ENCODE data around the gene MT1HL1. TPM values are rescaled to one million over a fixed set of nuclear protein-coding genes. Genes with fewer than 3 reads are reported as not detected.

MT1HL1 gene
- total RNA-seq (not detected), polyA plus RNA-seq (under 1 TPM in 1 of 2 donors, not detected in 1; 0.78 TPM)

GRCh38 chr1:237004116-237004515 is at the start of gene MT1HL1:
MT1HL1 (minus strand) TSS chr1:237004441; CDS start chr1:237004372, 69 bp downstream.
- no peaks in the 10 kb centered on the region for H3K27me3 ChIP-seq (ENCODE audit: control insufficient read depth in 4 of 4, insufficient read depth in 4 of 4, low read length in 3 of 4)
- H3K4me3 ChIP-seq (ENCODE audit: low read depth in 1 of 3, low read length in 3 of 3): no peak within 1 kb of the TSS
- no peak within 1 kb of the TSS for H3K27ac ChIP-seq (ENCODE audit: low read depth in 1 of 2, low read length in 2 of 2)
- no peaks in the 10 kb centered on the region for H3K4me1 ChIP-seq (ENCODE audit: control insufficient read depth in 4 of 4, insufficient read depth in 4 of 4, low read length in 3 of 4)
- H3K36me3 ChIP-seq (ENCODE audit: control insufficient read depth in 4 of 4, insufficient read depth in 3 of 4, low read depth in 1 of 4, low read length in 3 of 4): no peaks in the 10 kb centered on the region
- no peak within 1 kb of the TSS for H3K9ac ChIP-seq (ENCODE audit: low read depth in 1 of 2, low read length in 2 of 2)
- no peak for TF ChIP-seq RXRA (IDR thresholded peaks at IDR 0.05)
- no peak for TF ChIP-seq JUND (IDR thresholded peaks at IDR 0.05)
- TF ChIP-seq YY1 (IDR thresholded peaks at IDR 0.05): no peak
- no peak for TF ChIP-seq FOXA1 (IDR thresholded peaks at IDR 0.05)
- no peak for TF ChIP-seq EGR1 (IDR thresholded peaks at IDR 0.05; ENCODE audit: low read depth in 2 of 2)
- no peak for DNase-seq (ENCODE audit: low spot score)
- WGBS: 89% methylated on average over 18 of the region's 18 CpGs
- H3K9me3 ChIP-seq (ENCODE audit: control insufficient read depth in 4 of 4, low read length in 3 of 4): no peaks in the 10 kb centered on the region

GRCh38 chr1:237050915-237051314 is 46.7 kb upstream of the MT1HL1 start:
- Histone ChIP-seq H3K4me1 (ENCODE audit: control insufficient read depth in 4 of 4, insufficient read depth in 4 of 4, low read length in 3 of 4) (no peaks in the 10 kb centered on the region), H3K4me3 (ENCODE audit: low read depth in 1 of 3, low read length in 3 of 3) (no peak overlapping the region), H3K9ac (ENCODE audit: low read depth in 1 of 2, low read length in 2 of 2) (no peak overlapping the region), H3K36me3 (ENCODE audit: control insufficient read depth in 4 of 4, insufficient read depth in 3 of 4, low read depth in 1 of 4, low read length in 3 of 4) (no peaks in the 10 kb centered on the region), H3K27ac (ENCODE audit: low read depth in 1 of 2, low read length in 2 of 2) (no peak overlapping the region), H3K9me3 (ENCODE audit: control insufficient read depth in 4 of 4, low read length in 3 of 4) (peaks cover 0 to 4% (median 0%) of the 10 kb centered on the region in 4 donors), H3K27me3 (ENCODE audit: control insufficient read depth in 4 of 4, insufficient read depth in 4 of 4, low read length in 3 of 4) (peaks cover 0 to 3% (median 2%) of the 10 kb centered on the region in 4 donors)
- DNase-seq (ENCODE audit: low spot score): no peak
- TF ChIP-seq JUND (IDR thresholded peaks at IDR 0.05) (no peak), FOXA2 (IDR thresholded peaks at IDR 0.05) (no peak), NR2F2 (IDR thresholded peaks at IDR 0.05) (no peak), HNF4G (IDR thresholded peaks at IDR 0.05) (no peak), YY1 (IDR thresholded peaks at IDR 0.05) (no peak), EGR1 (IDR thresholded peaks at IDR 0.05; ENCODE audit: low read depth in 2 of 2) (no peak), HNF4A (conservative IDR thresholded peaks at IDR 0.05) (no peak), ZBTB33 (IDR thresholded peaks at IDR 0.05) (no peak), CTCF (IDR thresholded peaks at IDR 0.05; ENCODE audit: low read depth, low read length, missing input control) (no peak), FOXA1 (IDR thresholded peaks at IDR 0.05) (no peak), MAX (IDR thresholded peaks at IDR 0.05) (no peak), RAD21 (IDR thresholded peaks at IDR 0.05) (no peak), ATF3 (IDR thresholded peaks at IDR 0.05) (no peak), SP1 (IDR thresholded peaks at IDR 0.05) (no peak), TAF1 (conservative IDR thresholded peaks at IDR 0.05) (no peak), GABPA (IDR thresholded peaks at IDR 0.05 in 1 of 2, conservative IDR thresholded peaks at IDR 0.05 in 1 of 2) (no peak)
- 62% methylated on average over 3 of the region's 3 CpGs for WGBS
